HG03280 (cell line): Measurements from ENCODE around the gene GALNT8.
"Not testable (repeated sequence)": the region's sequence is repeated elsewhere in the genome, so short reads cannot be mapped to it uniquely, and the experiment has no call there.

Source experiments
- ATAC-seq: cut with Tn5 transposase; IDR thresholded peaks from one replicate; pipeline ENCODE4 v1.9.1; 2021; ENCODE audit warnings: mild to moderate bottlenecking, moderate library complexity; ENCODE audit not compliant: unreplicated experiment

The GALNT8 gene

GRCh38 chr12:4719821-4720636, at the start of gene GALNT8:
GALNT8 (plus strand) TSS chr12:4720400; CDS start chr12:4720678, 278 bp downstream.
- no peak for ATAC-seq

GRCh38 chr12:4679711-4680110, 40.5 kb upstream of the GALNT8 start:
- ATAC-seq = no peak

GRCh38 chr12:4681732-4682131, 38.5 kb upstream of the GALNT8 start:
- no peak for ATAC-seq

- ATAC-seq = no peak
Measured at GRCh38 chr12:4685317-4685716, 34.9 kb upstream of the GALNT8 start.

GRCh38 chr12:4690760-4691159, 29.4 kb upstream of the GALNT8 start:
- no peak for ATAC-seq

- no peak for ATAC-seq
Measured at GRCh38 chr12:4700621-4701026, 19.6 kb upstream of the GALNT8 start.

- no peak for ATAC-seq
Measured at GRCh38 chr12:4701395-4702190, 18.6 kb upstream of the GALNT8 start.

- no peak for ATAC-seq
Measured at GRCh38 chr12:4703676-4704075, 16.5 kb upstream of the GALNT8 start.

- no peak for ATAC-seq
Measured at GRCh38 chr12:4705824-4706223, 14.4 kb upstream of the GALNT8 start.

GRCh38 chr12:4707306-4707705, 12.9 kb upstream of the GALNT8 start:
- ATAC-seq = no peak

GRCh38 chr12:4710113-4710512, 10.1 kb upstream of the GALNT8 start:
- ATAC-seq = no peak

- no peak for ATAC-seq
Measured at GRCh38 chr12:4714879-4715278, 5.3 kb upstream of the GALNT8 start.

- ATAC-seq = no peak
Measured at GRCh38 chr12:4717806-4718205, 2.4 kb upstream of the GALNT8 start.

GRCh38 chr12:4720637-4720995, 416 bp downstream of the GALNT8 start:
- no peak for ATAC-seq

- not testable (repeated sequence) for ATAC-seq
Measured at GRCh38 chr12:4721587-4721986, 1.4 kb downstream of the GALNT8 start.

- no peak for ATAC-seq
Measured at GRCh38 chr12:4723226-4723625, 3.0 kb downstream of the GALNT8 start.

GRCh38 chr12:4725057-4725456, 4.9 kb downstream of the GALNT8 start:
- no peak for ATAC-seq

- ATAC-seq = no peak
Measured at GRCh38 chr12:4734625-4735340, 14.6 kb downstream of the GALNT8 start.

GRCh38 chr12:4736091-4736490, 15.9 kb downstream of the GALNT8 start:
- no peak for ATAC-seq

- ATAC-seq = no peak
Measured at GRCh38 chr12:4738541-4738940, 18.3 kb downstream of the GALNT8 start.

GRCh38 chr12:4742416-4742970, 22.3 kb downstream of the GALNT8 start:
- ATAC-seq = no peak
